HepG2 (cell line): Measurements from ENCODE around the gene ABCB11. TPM values are rescaled to one million over a fixed set of nuclear protein-coding genes. Genes with fewer than 3 reads are reported as not detected.

Experiments used
- ATAC-seq: fragments of 200-7000 bp; cut with Tn5 transposase; 3 replicates; pipeline ENCODE4 v1.9.1; 2020; ENCODE audit warnings: mild to moderate bottlenecking, moderate library complexity
- BruUV-seq: library from RNA; stranded (reverse); fragments of 400-500 nt; replicated peaks from 2 replicates; lab custom pipeline; 2021; lab: Mats Ljungman, UMichigan
- CTCF ChIA-PET: fragments of 300-600 bp; formaldehyde crosslinking; extraction: SDS; loops from one replicate; lab custom pipeline; 2021; ENCODE audit warnings: low total read pairs, inconsistent platforms, low intra/inter-chr PET ratio; lab: Yijun Ruan, JAX
- POLR2A ChIA-PET: fragments of 350-600 bp; sonication (Branson Sonifier 250); formaldehyde crosslinking; loops from one replicate; lab custom pipeline; 2020; ENCODE audit warnings: antibody characterized with exemption, inconsistent platforms; lab: Yijun Ruan, JAX
- DNase-seq: peaks from one replicate; pipeline ENCODE4 v3.0.0-alpha.2; 2015; ENCODE audit warnings: low spot score
- FAIRE-seq: peaks from 3 replicates; lab custom pipeline; 2011; peaks lifted over from hg19 to GRCh38; lab: Jason Lieb, UNC
- H2AFZ ChIP-seq: one replicate; pipeline ENCODE4 v1.6.1; 2011; ENCODE audit warnings: low read length, inconsistent platforms
- H3K27ac ChIP-seq: fragments of 300-600 bp; 3 replicates; pipeline ENCODE4 v1.8.0; 2011; ENCODE audit warnings: mixed run types, mild to moderate bottlenecking, mixed read lengths, low read length, inconsistent platforms; ENCODE audit not compliant: insufficient read depth; ENCODE audit errors: extremely low read length
- H3K27me3 ChIP-seq, 2 experiments: fragments of 200-600 bp in 1 of 2; 2 replicates in 1 of 2; 3 replicates in 1 of 2; pipeline versions ENCODE4 v1.6.0 to v1.8.0; 2011; ENCODE audit warnings: low read length in 2 of 2, mild to moderate bottlenecking in 2 of 2, moderate library complexity in 2 of 2, inconsistent platforms in 1 of 2; ENCODE audit not compliant: insufficient read depth in 2 of 2, control insufficient read depth in 1 of 2
- H3K36me3 ChIP-seq, 2 experiments: fragments of 200-600 bp in 1 of 2; replicated peaks in 1 of 2; 2 replicates in 1 of 2; 3 replicates in 1 of 2; pipeline versions ENCODE4 v1.5.1 to v1.8.0; 2011; ENCODE audit warnings: low read length in 2 of 2, inconsistent platforms in 1 of 2; ENCODE audit not compliant: insufficient read depth in 2 of 2, control insufficient read depth in 1 of 2
- H3K4me1 ChIP-seq: 2 replicates; pipeline ENCODE4 v1.5.1; 2012; ENCODE audit warnings: low read length, inconsistent platforms; ENCODE audit not compliant: insufficient read depth
- H3K4me2 ChIP-seq: 2 replicates; pipeline ENCODE4 v1.6.0; 2011; ENCODE audit warnings: low read depth, low read length, inconsistent platforms
- H3K4me3 ChIP-seq, 3 experiments: fragments of 200-600 bp in 1 of 3; sonication (generic), shearing (Covaris generic) in 1 of 3; replicated peaks in 1 of 3; 2 replicates each; pipeline ENCODE4 v1.5.1; 2011 to 2016; ENCODE audit warnings: low read length in 3 of 3, inconsistent platforms in 2 of 3, low read depth in 2 of 3, mild to moderate bottlenecking in 2 of 3, control low read depth in 1 of 3, mixed read lengths in 1 of 3; ENCODE audit not compliant: insufficient read depth in 1 of 3
- H3K79me2 ChIP-seq: one replicate; pipeline ENCODE4 v1.6.1; 2011; ENCODE audit warnings: low read length, inconsistent platforms; ENCODE audit not compliant: insufficient read depth
- H3K9ac ChIP-seq: 2 replicates; pipeline ENCODE4 v1.6.0; 2011; ENCODE audit warnings: mild to moderate bottlenecking, low read depth, low read length, inconsistent platforms; ENCODE audit not compliant: insufficient read depth
- H3K9me3 ChIP-seq: 2 replicates; pipeline ENCODE4 v1.5.1; 2012; ENCODE audit warnings: mild to moderate bottlenecking, low read length
- H4K20me1 ChIP-seq: 2 replicates; pipeline ENCODE4 v1.6.0; 2011; ENCODE audit warnings: inconsistent platforms, mild to moderate bottlenecking, low read length, moderate library complexity; ENCODE audit not compliant: insufficient read depth
- AGO2 ChIP-seq: fragments of 200-400 bp; formaldehyde crosslinking; optimal IDR thresholded peaks from 2 replicates; pipeline ENCODE3; 2017; ENCODE audit warnings: mild to moderate bottlenecking, low read depth, low read length, moderate library complexity
- BORCS8-MEF2B ChIP-seq: sonication (generic); formaldehyde crosslinking; IDR thresholded peaks from 2 replicates; pipeline ENCODE4 v1.8.0; 2022; ENCODE audit warnings: mild to moderate bottlenecking, missing genetic modification reagents
- CHD2 ChIP-seq: IDR thresholded peaks from 2 replicates; pipeline ENCODE4 v1.6.1; 2011; ENCODE audit warnings: low read depth, low read length, improper control_type of control experiment
- GABPB1 ChIP-seq: IDR thresholded peaks from 2 replicates; pipeline ENCODE4 v1.6.1; 2016; ENCODE audit warnings: mild to moderate bottlenecking, missing genetic modification reagents, moderate library complexity, missing compliant biosample characterization
- IKZF4 ChIP-seq: sonication (generic); formaldehyde crosslinking; IDR thresholded peaks from 2 replicates; pipeline ENCODE4 v1.5.1; 2020; ENCODE audit warnings: borderline replicate concordance, mild to moderate bottlenecking, low read depth, missing genetic modification reagents; ENCODE audit errors: not compliant biosample characterization
- JUN ChIP-seq: sonication (generic); formaldehyde crosslinking; IDR thresholded peaks from 2 replicates; pipeline ENCODE4 v1.4.0; 2020; ENCODE audit warnings: mild to moderate bottlenecking, missing genetic modification reagents
- MED1 ChIP-seq: sonication (generic); formaldehyde crosslinking; IDR thresholded peaks from 2 replicates; pipeline ENCODE4 v1.4.0; 2020; ENCODE audit warnings: missing genetic modification reagents
- RCOR2 ChIP-seq: IDR thresholded peaks from 2 replicates; pipeline ENCODE4 v1.6.1; 2016; ENCODE audit warnings: missing biosample characterization, missing genetic modification reagents
- SMAD3 ChIP-seq: sonication (generic); formaldehyde crosslinking; IDR thresholded peaks from 2 replicates; pipeline ENCODE4 v1.4.0; 2020; ENCODE audit warnings: missing genetic modification reagents
- THAP11 ChIP-seq: IDR thresholded peaks from 2 replicates; pipeline ENCODE4 v1.6.1; 2016; ENCODE audit warnings: missing biosample characterization, missing genetic modification reagents
- ZNF75D ChIP-seq: sonication (generic); formaldehyde crosslinking; IDR thresholded peaks from 2 replicates; pipeline ENCODE4 v1.8.1; 2023; ENCODE audit warnings: missing genetic modification reagents, mild to moderate bottlenecking, borderline replicate concordance
- ZSCAN31 ChIP-seq: sonication (generic); formaldehyde crosslinking; IDR thresholded peaks from 2 replicates; pipeline ENCODE4 v1.5.0; 2020; ENCODE audit warnings: low read depth, mild to moderate bottlenecking, missing genetic modification reagents
- WGBS: methylation state at CpG from one replicate; pipeline ENCODE4 v1.1.6; 2017; ENCODE audit warnings: low lambda C conversion rate; 5-methylcytosine and 5-hydroxymethylcytosine counted together
- in situ Hi-C: cut with HindIII; loops from 2 replicates; pipeline ENCODE4 v1.10.0; 2017; ENCODE audit warnings: low pct_unique_long_range_greater_than_20kb; ENCODE audit not compliant: extremely low pct_ligation_motif_present
- intact Hi-C: fragments of 100-400 bp; cut with micrococcal nuclease; formaldehyde crosslinking; loops from one replicate; pipeline ENCODE4 v1.10.0; 2022; ENCODE audit not compliant: unreplicated experiment
- polyA plus RNA-seq, 8 experiments: library from polyadenylated mRNA; depleted of rRNA in 3 of 8; stranded (reverse) in 7 of 8; unstranded in 1 of 8; fragments of >200 nt; fragmentation: Illumina TruSeq in 4 of 8; extraction: Trizol in 4 of 8; gene quantifications; 2 replicates each; pipeline versions ENCODE4 v1.2.1 to v1.2.3, GENCODE V29; 2011 to 2016; ENCODE audit warnings: low read depth in 4 of 8, missing spikeins in 1 of 8, mixed read lengths in 1 of 8; ENCODE audit not compliant: insufficient read depth in 1 of 8
- total RNA-seq, 5 experiments: library from RNA; depleted of rRNA; stranded (reverse); fragments of >200 nt; fragmentation: Illumina TruSeq; extraction: Trizol; gene quantifications; 2 replicates each; pipeline ENCODE4 v1.2.3, GENCODE V29; 2016; ENCODE audit warnings: low read depth in 1 of 5
- TF ChIP-seq, protein P1 (sequence below): sonication (generic); formaldehyde crosslinking; IDR thresholded peaks from 2 replicates; pipeline ENCODE4 v1.4.0; 2020; ENCODE audit warnings: mild to moderate bottlenecking, missing genetic modification reagents
- TF ChIP-seq, protein P2 (sequence below): sonication (generic); formaldehyde crosslinking; IDR thresholded peaks from 2 replicates; pipeline ENCODE4 v1.4.0; 2020; ENCODE audit warnings: missing genetic modification reagents
- TF ChIP-seq, protein P3 (sequence below): sonication (generic); formaldehyde crosslinking; IDR thresholded peaks from 2 replicates; pipeline ENCODE4 v1.4.0; 2020; ENCODE audit warnings: missing genetic modification reagents

ABCB11 gene
- total and polyA plus RNA-seq, 2 of the 13 experiments (the other 11 are each of a cell fraction or from before 2014, with no cell fraction given), result not detected

DNA sequence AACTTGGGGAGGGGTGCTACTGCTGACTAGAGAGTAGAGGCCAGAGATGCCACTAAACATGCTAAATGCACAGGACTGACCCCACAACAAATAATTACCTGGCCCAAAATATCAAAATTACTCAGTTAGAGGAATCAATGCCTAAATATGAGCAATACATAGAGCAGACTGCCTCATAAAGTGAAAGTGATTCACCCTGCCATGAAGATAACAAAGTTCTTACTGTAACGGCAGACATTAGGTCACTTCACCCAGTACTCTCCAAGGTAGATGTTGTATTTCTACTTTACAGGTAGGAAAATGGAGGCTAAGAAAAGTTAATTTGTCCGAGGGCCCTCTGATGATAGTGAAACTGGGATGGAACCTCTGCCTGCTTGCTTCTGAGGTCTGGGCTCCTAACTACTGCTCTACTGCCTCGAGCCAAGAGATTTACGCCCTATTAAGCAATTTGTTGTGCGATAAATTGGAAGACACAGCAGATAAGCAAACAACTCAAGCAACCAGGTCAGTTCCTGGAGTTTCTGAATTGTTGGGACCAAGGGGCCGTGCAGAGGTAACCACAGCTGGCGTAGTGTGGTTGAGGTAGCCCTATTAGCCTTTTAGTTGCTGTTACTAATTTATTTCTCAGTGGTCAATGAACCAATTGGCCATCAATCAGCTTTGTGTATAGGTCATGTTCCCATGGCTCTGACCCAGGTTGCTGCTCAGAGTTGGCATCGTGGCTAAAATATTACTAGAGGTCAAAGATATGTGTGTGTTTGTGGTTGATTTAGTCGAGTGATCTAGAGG, 43.0 kb upstream of the ABCB11 start:
- TF ChIP-seq THAP11 (CRISPR knock-in tag) (no peak), CHD2 (no peak), ZSCAN31 (CRISPR knock-in tag) (no peak), AGO2 (no peak), RCOR2 (CRISPR knock-in tag) (no peak), ZNF75D (no peak), JUN (CRISPR knock-in tag) (no peak), GABPB1 (no peak), BORCS8-MEF2B (CRISPR knock-in tag) (no peak), MED1 (CRISPR knock-in tag) (no peak), SMAD3 (no peak), IKZF4 (CRISPR knock-in tag) (no peak)
- TF ChIP-seq, protein P1, sequence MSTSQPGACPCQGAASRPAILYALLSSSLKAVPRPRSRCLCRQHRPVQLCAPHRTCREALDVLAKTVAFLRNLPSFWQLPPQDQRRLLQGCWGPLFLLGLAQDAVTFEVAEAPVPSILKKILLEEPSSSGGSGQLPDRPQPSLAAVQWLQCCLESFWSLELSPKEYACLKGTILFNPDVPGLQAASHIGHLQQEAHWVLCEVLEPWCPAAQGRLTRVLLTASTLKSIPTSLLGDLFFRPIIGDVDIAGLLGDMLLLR (CRISPR knock-in tag), result no peak
- TF ChIP-seq, protein P2, sequence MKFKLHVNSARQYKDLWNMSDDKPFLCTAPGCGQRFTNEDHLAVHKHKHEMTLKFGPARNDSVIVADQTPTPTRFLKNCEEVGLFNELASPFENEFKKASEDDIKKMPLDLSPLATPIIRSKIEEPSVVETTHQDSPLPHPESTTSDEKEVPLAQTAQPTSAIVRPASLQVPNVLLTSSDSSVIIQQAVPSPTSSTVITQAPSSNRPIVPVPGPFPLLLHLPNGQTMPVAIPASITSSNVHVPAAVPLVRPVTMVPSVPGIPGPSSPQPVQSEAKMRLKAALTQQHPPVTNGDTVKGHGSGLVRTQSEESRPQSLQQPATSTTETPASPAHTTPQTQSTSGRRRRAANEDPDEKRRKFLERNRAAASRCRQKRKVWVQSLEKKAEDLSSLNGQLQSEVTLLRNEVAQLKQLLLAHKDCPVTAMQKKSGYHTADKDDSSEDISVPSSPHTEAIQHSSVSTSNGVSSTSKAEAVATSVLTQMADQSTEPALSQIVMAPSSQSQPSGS (CRISPR knock-in tag), result no peak
- TF ChIP-seq, protein P3, sequence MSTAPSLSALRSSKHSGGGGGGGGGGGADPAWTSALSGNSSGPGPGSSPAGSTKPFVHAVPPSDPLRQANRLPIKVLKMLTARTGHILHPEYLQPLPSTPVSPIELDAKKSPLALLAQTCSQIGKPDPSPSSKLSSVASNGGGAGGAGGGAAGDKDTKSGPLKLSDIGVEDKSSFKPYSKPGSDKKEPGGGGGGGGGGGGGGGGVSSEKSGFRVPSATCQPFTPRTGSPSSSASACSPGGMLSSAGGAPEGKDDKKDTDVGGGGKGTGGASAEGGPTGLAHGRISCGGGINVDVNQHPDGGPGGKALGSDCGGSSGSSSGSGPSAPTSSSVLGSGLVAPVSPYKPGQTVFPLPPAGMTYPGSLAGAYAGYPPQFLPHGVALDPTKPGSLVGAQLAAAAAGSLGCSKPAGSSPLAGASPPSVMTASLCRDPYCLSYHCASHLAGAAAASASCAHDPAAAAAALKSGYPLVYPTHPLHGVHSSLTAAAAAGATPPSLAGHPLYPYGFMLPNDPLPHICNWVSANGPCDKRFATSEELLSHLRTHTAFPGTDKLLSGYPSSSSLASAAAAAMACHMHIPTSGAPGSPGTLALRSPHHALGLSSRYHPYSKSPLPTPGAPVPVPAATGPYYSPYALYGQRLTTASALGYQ (CRISPR knock-in tag), result no peak
- FAIRE-seq (no peak), ATAC-seq (no peak), DNase-seq (no peak)
- CTCF ChIA-PET, result no interaction called here
- intact Hi-C loops (no loop called here), in situ Hi-C loops (no loop called here)
- Histone ChIP-seq H3K79me2 (no peaks in the 10 kb centered on the region), H3K9ac (no peak overlapping the region), H3K9me3 (no peaks in the 10 kb centered on the region), H3K4me3 (no peak overlapping the region), H3K27ac (no peak overlapping the region), H3K27me3 (peaks cover 1 to 12% of the 10 kb centered on the region in 2 experiments; a peak in 2 of 5 replicates), H3K4me1 (no peaks in the 10 kb centered on the region; the same call in 1 of the 2 replicates), H3K36me3 (no peaks in the 10 kb centered on the region), H2AFZ (no peak overlapping the region), H3K4me2 (peak overlapping the region; percentile 12; the same call in 1 of the 2 replicates), H4K20me1 (no peaks in the 10 kb centered on the region)
- WGBS, result 6% methylated on average over 9 of the region's 9 CpGs
- BruUV-seq, result no TSS peak
- POLR2A ChIA-PET, result no interaction called here
